CD4-positive, alpha-beta memory T cell (primary cell): ENCODE results near the gene PCDHB4. TPM values are rescaled to one million over a fixed set of nuclear protein-coding genes. Genes with fewer than 3 reads are reported as not detected.
"Not testable (repeated sequence)": the region's sequence is repeated elsewhere in the genome, so short reads cannot be mapped to it uniquely, and the experiment has no call there.

Source experiments
- CTCF ChIA-PET: fragments of 350-600 bp; sonication (Branson Sonifier 250); formaldehyde crosslinking; loops from one replicate; lab custom pipeline; 2021; ENCODE audit warnings: inconsistent platforms; ENCODE audit not compliant: partially characterized antibody; lab: Charles Lee
- POLR2A ChIA-PET: fragments of 350-600 bp; sonication (Branson Sonifier 250); formaldehyde crosslinking; loops from one replicate; lab custom pipeline; 2021; ENCODE audit not compliant: partially characterized antibody; lab: Charles Lee
- DNase-seq, 5 donors: peaks; one replicate each; pipeline versions ENCODE4 v3.0.0 to v3.0.0-alpha.2; 2020 to 2022; ENCODE audit warnings: mixed read lengths in 1 of 5
- H3K27ac ChIP-seq: one replicate; pipeline ENCODE4 v1.7.0; 2013; ENCODE audit warnings: low read depth, low read length
- H3K27me3 ChIP-seq: 2 replicates; pipeline ENCODE4 v1.7.0; 2013; ENCODE audit warnings: mild to moderate bottlenecking, low read length, moderate library complexity; ENCODE audit not compliant: insufficient read depth
- H3K36me3 ChIP-seq: 2 replicates; pipeline ENCODE4 v1.7.0; 2013; ENCODE audit warnings: mild to moderate bottlenecking, low read length, moderate library complexity; ENCODE audit not compliant: insufficient read depth
- H3K4me1 ChIP-seq: 2 replicates; pipeline ENCODE4 v1.7.0; 2013; ENCODE audit warnings: mild to moderate bottlenecking, low read length, moderate library complexity; ENCODE audit not compliant: insufficient read depth
- H3K4me3 ChIP-seq, 2 donors: one replicate each; pipeline ENCODE4 v1.7.0; 2013; ENCODE audit warnings: low read length in 2 of 2, mild to moderate bottlenecking in 1 of 2
- H3K9me3 ChIP-seq, 2 donors: one replicate each; pipeline ENCODE4 v1.7.0; 2013; ENCODE audit warnings: low read length in 2 of 2, control low read depth in 1 of 2; ENCODE audit not compliant: control insufficient read depth in 1 of 2
- H3K27ac Mint-ChIP-seq, 7 donors: one replicate each; pipeline ENCODE4 v1.8.0; 2020 to 2021; ENCODE audit warnings: mixed read lengths in 7 of 7, mild to moderate bottlenecking in 6 of 7, inconsistent platforms in 3 of 7, moderate library complexity in 3 of 7
- H3K27me3 Mint-ChIP-seq, 2 donors: one replicate each; pipeline ENCODE4 v1.8.0; 2020 to 2021; ENCODE audit warnings: mixed read lengths in 2 of 2
- H3K36me3 Mint-ChIP-seq, 2 donors: one replicate each; pipeline ENCODE4 v1.8.0; 2020 to 2021; ENCODE audit warnings: mixed read lengths in 2 of 2, inconsistent platforms in 1 of 2, mild to moderate bottlenecking in 1 of 2
- H3K4me1 Mint-ChIP-seq, 4 donors: one replicate each; pipeline ENCODE4 v1.8.0; 2020 to 2021; ENCODE audit warnings: mixed read lengths in 4 of 4, mild to moderate bottlenecking in 1 of 4
- H3K4me3 Mint-ChIP-seq, 8 donors: one replicate each; pipeline ENCODE4 v1.8.0; 2020 to 2021; ENCODE audit warnings: mixed read lengths in 8 of 8, mild to moderate bottlenecking in 7 of 8, moderate library complexity in 6 of 8, inconsistent platforms in 3 of 8
- H3K9me3 Mint-ChIP-seq, 8 donors: one replicate each; pipeline ENCODE4 v1.8.0; 2020 to 2021; ENCODE audit warnings: mixed read lengths in 8 of 8, mild to moderate bottlenecking in 5 of 8, inconsistent platforms in 3 of 8, moderate library complexity in 1 of 8
- intact Hi-C: fragments of 100-400 bp; cut with micrococcal nuclease; formaldehyde crosslinking; loops from one replicate; pipeline ENCODE4 v1.15.1; 2023
- polyA plus RNA-seq, 2 donors: library from polyadenylated mRNA; unstranded; fragments of 300-500 nt; fragmentation: Illumina TruSeq; gene quantifications; one replicate each; pipeline ENCODE4 v1.2.3, GENCODE V29; 2021
- total RNA-seq, 2 experiments: library from RNA; stranded (reverse); gene quantifications; one replicate each; pipeline ENCODE4 v1.2.3, GENCODE V29; 2021

The PCDHB4 gene
- total and polyA plus RNA-seq, 4 experiments from 2014 or later: not detected

DNA sequence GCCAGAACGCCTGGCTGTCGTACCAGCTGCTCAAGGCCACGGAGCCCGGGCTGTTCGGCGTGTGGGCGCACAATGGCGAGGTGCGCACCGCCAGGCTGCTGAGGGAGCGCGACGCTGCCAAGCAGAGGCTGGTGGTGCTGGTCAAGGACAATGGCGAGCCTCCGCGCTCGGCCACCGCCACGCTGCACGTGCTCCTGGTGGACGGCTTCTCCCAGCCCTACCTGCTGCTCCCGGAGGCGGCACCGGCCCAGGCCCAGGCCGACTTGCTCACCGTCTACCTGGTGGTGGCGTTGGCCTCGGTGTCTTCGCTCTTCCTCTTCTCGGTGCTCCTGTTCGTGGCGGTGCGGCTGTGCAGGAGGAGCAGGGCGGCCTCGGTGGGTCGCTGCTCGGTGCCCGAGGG lies 25.0 kb upstream of the PCDHB4 start:
- H3K36me3 ChIP-seq, H3K36me3 Mint-ChIP-seq, H3K4me1 Mint-ChIP-seq, H3K4me3 Mint-ChIP-seq, H3K4me3 ChIP-seq, DNase-seq, H3K4me1 ChIP-seq, H3K27ac Mint-ChIP-seq, H3K9me3 ChIP-seq, H3K27me3 ChIP-seq, H3K27ac ChIP-seq, POLR2A ChIA-PET, CTCF ChIA-PET, intact Hi-C loops: not testable (repeated sequence)
- peaks cover 0 to 66% (median 53%) of the 10 kb centered on the region in 8 donors for H3K9me3 Mint-ChIP-seq
- H3K27me3 Mint-ChIP-seq: peaks cover 10 to 26% of the 10 kb centered on the region in 2 donors

DNA sequence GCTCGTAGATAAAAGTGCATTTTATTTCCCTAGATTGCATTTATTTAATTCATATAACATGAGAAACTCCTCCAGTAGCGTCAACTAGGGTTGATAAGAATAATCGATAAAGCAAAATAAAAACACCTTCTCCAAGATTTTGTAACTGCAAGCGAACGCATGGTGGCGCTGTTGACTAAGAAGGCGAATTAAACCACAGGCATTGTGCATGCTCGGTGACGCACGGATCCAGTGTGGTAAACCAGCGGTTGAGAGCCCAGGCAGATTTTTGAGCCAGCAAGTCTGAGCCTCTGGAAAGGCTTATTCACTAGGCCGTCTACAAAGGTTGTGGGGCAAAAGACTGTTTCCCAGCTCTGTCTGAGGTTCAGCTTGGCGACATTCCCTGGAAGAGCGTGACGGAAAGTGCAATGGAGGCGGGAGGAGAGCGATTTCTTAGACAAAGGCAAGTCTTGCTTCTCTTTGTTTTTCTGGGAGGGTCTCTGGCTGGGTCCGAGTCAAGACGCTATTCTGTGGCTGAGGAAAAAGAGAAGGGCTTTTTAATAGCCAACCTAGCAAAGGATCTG lies 21.3 kb upstream of the PCDHB4 start, which contains the start of gene PCDHB3:
TSS of gene PCDHB3 (plus strand) at position 231 of the 563 bp plus-strand sequence. CDS start at position 408, 177 bp downstream.
- H3K27me3 Mint-ChIP-seq: peaks cover 4 to 15% of the 10 kb centered on the region in 2 donors
- peak within 1 kb of the TSS in 1 of 7 donors; percentile 6 for H3K27ac Mint-ChIP-seq
- Histone ChIP-seq H3K9me3 (no peaks in the 10 kb centered on the region), H3K4me1 (no peaks in the 10 kb centered on the region), H3K27ac (no peak within 1 kb of the TSS), H3K4me3 (no peak within 1 kb of the TSS), H3K27me3 (no peaks in the 10 kb centered on the region), H3K36me3 (no peaks in the 10 kb centered on the region)
- H3K4me3 Mint-ChIP-seq: peak within 1 kb of the TSS in 1 of 8 donors; percentile 26
- ChIA-PET POLR2A (no interaction called here), CTCF (no interaction called here)
- peak in 3 of 5 donors; percentile 6 to 40 (median 9) for DNase-seq
- H3K4me1 Mint-ChIP-seq: peaks cover 0 to 2% (median 0%) of the 10 kb centered on the region in 4 donors
- H3K9me3 Mint-ChIP-seq: peaks cover 0 to 46% (median 37%) of the 10 kb centered on the region in 8 donors
- H3K36me3 Mint-ChIP-seq: no peaks in the 10 kb centered on the region
- intact Hi-C loops: no loop called here

DNA sequence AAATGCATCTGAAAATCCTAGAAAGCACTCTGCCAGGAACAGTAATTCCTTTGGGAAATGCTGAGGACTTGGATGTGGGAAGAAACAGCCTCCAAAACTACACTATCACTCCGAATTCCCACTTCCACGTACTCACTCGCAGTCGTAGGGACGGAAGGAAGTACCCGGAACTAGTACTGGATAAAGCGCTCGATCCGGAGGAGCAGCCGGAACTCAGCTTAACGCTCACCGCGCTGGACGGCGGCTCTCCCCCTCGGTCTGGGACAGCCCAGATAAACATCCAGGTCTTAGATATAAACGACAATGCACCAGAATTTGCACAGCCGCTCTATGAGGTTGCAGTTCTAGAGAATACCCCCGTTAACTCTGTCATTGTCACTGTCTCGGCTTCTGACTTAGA lies 20.6 kb upstream of the PCDHB4 start:
- Mint-ChIP-seq H3K4me3 (no peak overlapping the region), H3K27me3 (peaks cover 4 to 15% of the 10 kb centered on the region in 2 donors), H3K27ac (no peak overlapping the region), H3K9me3 (peaks cover 0 to 39% (median 31%) of the 10 kb centered on the region in 8 donors), H3K36me3 (no peaks in the 10 kb centered on the region), H3K4me1 (peaks cover 0 to 2% (median 0%) of the 10 kb centered on the region in 4 donors)
- POLR2A ChIA-PET: no interaction called here
- H3K36me3 ChIP-seq: no peaks in the 10 kb centered on the region
- H3K27me3 ChIP-seq: no peaks in the 10 kb centered on the region
- DNase-seq: no peak
- H3K9me3 ChIP-seq: no peaks in the 10 kb centered on the region
- CTCF ChIA-PET: no interaction called here
- intact Hi-C loops: no loop called here
- no peaks in the 10 kb centered on the region for H3K4me1 ChIP-seq
- H3K4me3 ChIP-seq: no peak overlapping the region
- no peak overlapping the region for H3K27ac ChIP-seq

DNA sequence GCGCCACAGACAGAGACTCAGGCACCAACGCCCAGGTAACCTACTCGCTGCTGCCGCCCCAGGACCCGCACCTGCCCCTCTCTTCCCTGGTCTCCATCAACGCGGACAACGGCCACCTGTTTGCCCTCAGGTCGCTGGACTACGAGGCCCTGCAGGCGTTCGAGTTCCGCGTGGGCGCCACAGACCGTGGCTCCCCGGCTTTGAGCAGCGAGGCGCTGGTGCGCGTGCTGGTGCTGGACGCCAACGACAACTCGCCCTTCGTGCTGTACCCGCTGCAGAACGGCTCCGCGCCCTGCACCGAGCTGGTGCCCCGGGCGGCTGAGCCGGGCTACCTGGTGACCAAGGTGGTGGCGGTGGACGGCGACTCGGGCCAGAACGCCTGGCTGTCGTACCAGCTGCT lies 19.5 kb upstream of the PCDHB4 start:
- H3K36me3 Mint-ChIP-seq, H3K27me3 ChIP-seq, H3K27ac ChIP-seq, H3K36me3 ChIP-seq, H3K9me3 ChIP-seq, POLR2A ChIA-PET, H3K4me3 ChIP-seq, CTCF ChIA-PET, DNase-seq, H3K4me3 Mint-ChIP-seq, intact Hi-C loops, H3K4me1 Mint-ChIP-seq, H3K27ac Mint-ChIP-seq, H3K4me1 ChIP-seq: not testable (repeated sequence)
- Mint-ChIP-seq H3K27me3 (peaks cover 4 to 15% of the 10 kb centered on the region in 2 donors), H3K9me3 (peaks cover 0 to 38% (median 30%) of the 10 kb centered on the region in 8 donors)

DNA sequence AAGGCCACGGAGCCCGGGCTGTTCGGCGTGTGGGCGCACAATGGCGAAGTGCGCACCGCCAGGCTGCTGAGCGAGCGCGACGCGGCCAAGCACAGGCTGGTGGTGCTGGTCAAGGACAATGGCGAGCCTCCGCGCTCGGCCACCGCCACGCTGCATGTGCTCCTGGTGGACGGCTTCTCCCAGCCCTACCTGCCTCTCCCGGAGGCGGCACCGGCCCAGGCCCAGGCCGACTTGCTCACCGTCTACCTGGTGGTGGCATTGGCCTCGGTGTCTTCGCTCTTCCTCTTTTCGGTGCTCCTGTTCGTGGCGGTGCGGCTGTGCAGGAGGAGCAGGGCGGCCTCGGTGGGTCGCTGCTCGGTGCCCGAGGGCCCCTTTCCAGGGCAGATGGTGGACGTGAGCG lies 19.1 kb upstream of the PCDHB4 start:
- POLR2A ChIA-PET, H3K27me3 ChIP-seq, H3K4me1 ChIP-seq, H3K36me3 ChIP-seq, H3K4me3 ChIP-seq, H3K27ac ChIP-seq, H3K9me3 ChIP-seq, CTCF ChIA-PET, H3K36me3 Mint-ChIP-seq, intact Hi-C loops, DNase-seq, H3K27ac Mint-ChIP-seq, H3K4me1 Mint-ChIP-seq, H3K4me3 Mint-ChIP-seq: not testable (repeated sequence)
- Mint-ChIP-seq H3K27me3 (peaks cover 5 to 15% of the 10 kb centered on the region in 2 donors), H3K9me3 (peaks cover 0 to 34% (median 28%) of the 10 kb centered on the region in 8 donors)

DNA sequence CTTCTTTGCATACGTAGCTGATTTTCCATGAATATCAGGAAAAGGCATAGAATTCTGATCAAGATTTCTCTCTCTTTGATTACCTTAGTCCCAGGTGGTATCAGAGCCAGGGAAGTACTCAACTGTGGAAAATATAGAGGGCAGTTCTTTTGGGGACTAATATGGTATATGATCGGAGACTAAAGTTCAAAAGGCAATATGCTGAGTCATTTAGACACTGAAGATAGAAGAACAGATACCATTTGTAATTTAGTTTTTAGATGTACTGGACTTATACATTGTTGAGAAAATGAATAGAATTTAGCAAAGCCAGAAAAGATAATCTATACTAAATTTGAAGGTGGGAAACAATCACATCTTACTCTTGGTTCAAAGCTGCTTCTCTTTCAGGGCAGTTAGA lies 16.3 kb upstream of the PCDHB4 start:
- H3K27me3 Mint-ChIP-seq: peaks cover 5 to 8% of the 10 kb centered on the region in 2 donors
- Histone ChIP-seq H3K4me3 (no peak overlapping the region), H3K4me1 (no peaks in the 10 kb centered on the region), H3K27ac (no peak overlapping the region), H3K9me3 (no peaks in the 10 kb centered on the region), H3K36me3 (no peaks in the 10 kb centered on the region), H3K27me3 (no peaks in the 10 kb centered on the region)
- intact Hi-C loops: no loop called here
- CTCF ChIA-PET: no interaction called here
- POLR2A ChIA-PET: no interaction called here
- H3K36me3 Mint-ChIP-seq: no peaks in the 10 kb centered on the region
- no peak overlapping the region for H3K27ac Mint-ChIP-seq
- peaks cover 0 to 1% (median 0%) of the 10 kb centered on the region in 4 donors for H3K4me1 Mint-ChIP-seq
- no peak for DNase-seq
- peaks cover 0 to 26% (median 20%) of the 10 kb centered on the region in 8 donors for H3K9me3 Mint-ChIP-seq
- H3K4me3 Mint-ChIP-seq: no peak overlapping the region

DNA sequence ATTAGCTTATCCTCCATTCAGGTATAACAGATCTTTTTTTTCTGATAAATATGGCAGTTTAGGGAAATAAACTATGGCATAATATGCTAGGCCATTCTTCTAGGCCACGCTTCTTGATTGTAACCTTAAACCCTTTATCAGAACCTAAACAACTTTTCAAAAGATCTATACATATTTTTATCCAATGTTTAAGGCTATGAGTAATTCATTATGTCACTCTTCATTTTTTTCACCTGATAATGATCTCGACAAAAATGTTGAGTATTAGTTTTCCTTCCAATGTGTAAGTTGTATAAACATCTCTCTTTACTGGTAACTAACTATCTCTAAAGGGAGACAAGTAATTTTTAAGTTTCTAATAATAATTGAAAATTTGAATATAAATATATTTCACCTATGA lies 2.4 kb upstream of the PCDHB4 start:
- intact Hi-C loops: no loop called here
- H3K4me3 ChIP-seq: no peak overlapping the region
- ChIA-PET POLR2A (no interaction called here), CTCF (no interaction called here)
- H3K27me3 Mint-ChIP-seq: peaks cover 1 to 12% of the 10 kb centered on the region in 2 donors
- no peaks in the 10 kb centered on the region for H3K4me1 ChIP-seq
- peaks cover 6 to 46% (median 33%) of the 10 kb centered on the region in 8 donors for H3K9me3 Mint-ChIP-seq
- DNase-seq: no peak
- no peak overlapping the region for H3K4me3 Mint-ChIP-seq
- peaks cover 0 to 6% of the 10 kb centered on the region in 2 donors for H3K36me3 Mint-ChIP-seq
- H3K27ac Mint-ChIP-seq: no peak overlapping the region
- H3K9me3 ChIP-seq: no peaks in the 10 kb centered on the region
- no peaks in the 10 kb centered on the region for H3K36me3 ChIP-seq
- no peaks in the 10 kb centered on the region for H3K27me3 ChIP-seq
- no peaks in the 10 kb centered on the region for H3K4me1 Mint-ChIP-seq
- no peak overlapping the region for H3K27ac ChIP-seq
